WTC11 (cell line): ENCODE data around the gene TLK1. TPM values are rescaled to one million over a fixed set of nuclear protein-coding genes. Genes with fewer than 3 reads are reported as not detected.

Experiments
- ATAC-seq: fragments of 200-7000 bp; cut with Tn5 transposase; 2 replicates; pipeline ENCODE4 v1.10.0; 2021; ENCODE audit warnings: mild to moderate bottlenecking, moderate library complexity
- CTCF ChIA-PET: fragments of 300-600 bp; sonication (Branson Sonifier 250); formaldehyde crosslinking; loops from one replicate; lab custom pipeline; 2021; ENCODE audit warnings: antibody characterized with exemption; lab: Charles Lee
- POLR2A ChIA-PET: fragments of 350-600 bp; sonication (Branson Sonifier 250); formaldehyde crosslinking; loops from one replicate; lab custom pipeline; 2021; ENCODE audit warnings: antibody characterized with exemption; lab: Charles Lee
- DNase-seq: peaks from one replicate; pipeline ENCODE4 v3.0.0; 2021; ENCODE audit warnings: low spot score
- H3K27ac Mint-ChIP-seq: 2 replicates; pipeline ENCODE4 v1.8.0; 2021; ENCODE audit warnings: mixed read lengths
- H3K27me3 Mint-ChIP-seq: 2 replicates; pipeline ENCODE4 v1.8.0; 2021; ENCODE audit warnings: low read depth, mild to moderate bottlenecking, moderate library complexity, mixed read lengths
- H3K36me3 Mint-ChIP-seq: 2 replicates; pipeline ENCODE4 v1.8.0; 2021; ENCODE audit warnings: mixed read lengths
- H3K4me1 Mint-ChIP-seq: 2 replicates; pipeline ENCODE4 v1.8.0; 2022; ENCODE audit warnings: mixed read lengths
- H3K4me3 Mint-ChIP-seq: 2 replicates; pipeline ENCODE4 v1.8.0; 2021; ENCODE audit warnings: mild to moderate bottlenecking, moderate library complexity, mixed read lengths
- H3K9me3 Mint-ChIP-seq: 2 replicates; pipeline ENCODE4 v1.8.0; 2021; ENCODE audit warnings: mixed read lengths
- ATF6 ChIP-seq: sonication (generic); formaldehyde crosslinking; IDR thresholded peaks from 2 replicates; pipeline ENCODE4 v1.8.1; 2023; ENCODE audit warnings: mild to moderate bottlenecking, missing genetic modification reagents
- CBFB ChIP-seq: sonication (generic); formaldehyde crosslinking; IDR thresholded peaks from 2 replicates; pipeline ENCODE4 v1.8.1; 2022; ENCODE audit warnings: mild to moderate bottlenecking, low read depth, missing genetic modification reagents
- E2F1 ChIP-seq: sonication (generic); formaldehyde crosslinking; IDR thresholded peaks from 2 replicates; pipeline ENCODE4 v1.8.0; 2022; ENCODE audit warnings: mild to moderate bottlenecking, missing genetic modification reagents
- ERG ChIP-seq: fragments of 250-450 bp; sonication (Bioruptor Pico); IDR thresholded peaks from 2 replicates; pipeline ENCODE4 v1.8.0; 2021; ENCODE audit warnings: mild to moderate bottlenecking
- FOXK1 ChIP-seq: sonication (generic); formaldehyde crosslinking; IDR thresholded peaks from 2 replicates; pipeline ENCODE4 v1.8.0; 2022; ENCODE audit warnings: mild to moderate bottlenecking, moderate library complexity, missing genetic modification reagents
- FOXP4 ChIP-seq: sonication (generic); formaldehyde crosslinking; IDR thresholded peaks from 2 replicates; pipeline ENCODE4 v1.8.0; 2022; ENCODE audit warnings: mild to moderate bottlenecking, missing genetic modification reagents
- GABPB1 ChIP-seq: sonication (generic); formaldehyde crosslinking; IDR thresholded peaks from 2 replicates; pipeline ENCODE4 v1.8.1; 2023; ENCODE audit warnings: mild to moderate bottlenecking, missing genetic modification reagents
- GRHL2 ChIP-seq: fragments of 250-450 bp; sonication (Bioruptor Pico); IDR thresholded peaks from 2 replicates; pipeline ENCODE4 v1.8.0; 2022; ENCODE audit warnings: mild to moderate bottlenecking, moderate library complexity; ENCODE audit not compliant: insufficient replicate concordance, severe bottlenecking
- JUN ChIP-seq: sonication (generic); formaldehyde crosslinking; IDR thresholded peaks from 2 replicates; pipeline ENCODE4 v1.8.0; 2023; ENCODE audit warnings: mild to moderate bottlenecking, missing genetic modification reagents
- NFYB ChIP-seq: sonication (generic); formaldehyde crosslinking; conservative IDR thresholded peaks from 2 replicates; pipeline ENCODE4 v1.8.0; 2022; ENCODE audit warnings: low read depth, missing genetic modification reagents
- SP1 ChIP-seq: sonication (generic); formaldehyde crosslinking; conservative IDR thresholded peaks from 2 replicates; pipeline ENCODE4 v1.8.1; 2022; ENCODE audit warnings: missing genetic modification reagents
- STAT6 ChIP-seq: sonication (generic); formaldehyde crosslinking; conservative IDR thresholded peaks from 2 replicates; pipeline ENCODE4 v1.8.1; 2023; ENCODE audit warnings: mild to moderate bottlenecking, low read depth, missing genetic modification reagents, moderate library complexity
- ZBTB21 ChIP-seq: sonication (generic); formaldehyde crosslinking; IDR thresholded peaks from 2 replicates; pipeline ENCODE4 v1.8.1; 2023; ENCODE audit warnings: mild to moderate bottlenecking, missing genetic modification reagents, borderline replicate concordance
- ZNF232 ChIP-seq: sonication (generic); formaldehyde crosslinking; IDR thresholded peaks from 2 replicates; pipeline ENCODE4 v1.8.0; 2022; ENCODE audit warnings: mild to moderate bottlenecking, missing genetic modification reagents
- ZNF396 ChIP-seq: fragments of 250-450 bp; sonication (Bioruptor Pico); IDR thresholded peaks from 2 replicates; pipeline ENCODE4 v1.8.0; 2021; ENCODE audit warnings: mild to moderate bottlenecking, moderate library complexity, borderline replicate concordance
- ZNF512 ChIP-seq: sonication (generic); formaldehyde crosslinking; IDR thresholded peaks from 2 replicates; pipeline ENCODE4 v1.8.1; 2022; ENCODE audit warnings: missing genetic modification reagents, borderline replicate concordance
- total RNA-seq: library from RNA; stranded (reverse); gene quantifications from 3 replicates; pipeline ENCODE4 v1.2.3, GENCODE V29; 2021

Gene TLK1
- total RNA-seq, 1 experiment from 2014 or later: 91.1 TPM

- TF ChIP-seq FOXK1 (CRISPR knock-in tag): 0 out of 2 replicates have a peak, but pooled peaks have one; percentile 20
- no peak for TF ChIP-seq ATF6 (CRISPR knock-in tag)
- no peak for TF ChIP-seq ZNF232
- no peak for TF ChIP-seq GRHL2
- no peak for TF ChIP-seq ZBTB21 (CRISPR knock-in tag)
- TF ChIP-seq SP1 (CRISPR knock-in tag): peak; percentile 82
- TF ChIP-seq FOXP4 (CRISPR knock-in tag): no peak
- no peak for TF ChIP-seq E2F1 (CRISPR knock-in tag)
- peak; percentile 68 for TF ChIP-seq GABPB1 (CRISPR knock-in tag)
- no peak for TF ChIP-seq JUN (CRISPR knock-in tag)
- TF ChIP-seq, all 79 proteins: peak for 9
Observed at GRCh38 chr2:170973492-170974303, 187.0 kb downstream of the TLK1 start (continued).

GRCh38 chr2:170973225-170973491 is 187.5 kb downstream of the TLK1 start:
- DNase-seq: no peak
- H3K36me3 Mint-ChIP-seq: peaks cover under 1% of the 10 kb centered on the region; the same call in 1 of the 2 replicates
- H3K4me1 Mint-ChIP-seq: peaks cover 54% of the 10 kb centered on the region
- ChIA-PET CTCF (interaction anchor here (0.5 to 5.8 kb wide), 23 partner anchors 10 to 626 kb away, joined by 3 to 34 read pairs (median 4); partner anchors contain the start of genes DCAF17, GORASP2 and METTL8), POLR2A (interaction anchor here (0.6 kb wide), 1 partner anchor 847 kb away, joined by 5 read pairs; no protein-coding TSS in a partner anchor)
- no peak for ATAC-seq
- TF ChIP-seq CBFB (CRISPR knock-in tag) (no peak), STAT6 (CRISPR knock-in tag) (no peak), ZNF512 (no peak), NFYB (CRISPR knock-in tag) (no peak), ZNF396 (no peak), ERG (peak; percentile 23; the same call in 1 of the 2 replicates)
- H3K4me3 Mint-ChIP-seq: peak overlapping the region; percentile 57
- H3K9me3 Mint-ChIP-seq: no peaks in the 10 kb centered on the region
- H3K27me3 Mint-ChIP-seq: peaks cover 4% of the 10 kb centered on the region
- H3K27ac Mint-ChIP-seq: no peak overlapping the region
